LNCaP clone FGC (cell line): ENCODE results near the gene SLC48A1.

Source experiments
- DNase-seq: peaks from one replicate; pipeline ENCODE4 v3.0.0-alpha.2; 2011; ENCODE audit warnings: low read depth
- H3K4me3 ChIP-seq: 2 replicates; pipeline ENCODE4 v1.5.1; 2011; ENCODE audit warnings: mild to moderate bottlenecking, low read depth, low read length, control low read depth
- TF ChIP-seq, protein P1 (sequence below): IDR thresholded peaks from 2 replicates; pipeline ENCODE4 v1.5.1; 2012; ENCODE audit warnings: mild to moderate bottlenecking; ENCODE audit not compliant: control insufficient read depth, insufficient read depth; ENCODE audit errors: extremely low read depth

Gene SLC48A1

DNA sequence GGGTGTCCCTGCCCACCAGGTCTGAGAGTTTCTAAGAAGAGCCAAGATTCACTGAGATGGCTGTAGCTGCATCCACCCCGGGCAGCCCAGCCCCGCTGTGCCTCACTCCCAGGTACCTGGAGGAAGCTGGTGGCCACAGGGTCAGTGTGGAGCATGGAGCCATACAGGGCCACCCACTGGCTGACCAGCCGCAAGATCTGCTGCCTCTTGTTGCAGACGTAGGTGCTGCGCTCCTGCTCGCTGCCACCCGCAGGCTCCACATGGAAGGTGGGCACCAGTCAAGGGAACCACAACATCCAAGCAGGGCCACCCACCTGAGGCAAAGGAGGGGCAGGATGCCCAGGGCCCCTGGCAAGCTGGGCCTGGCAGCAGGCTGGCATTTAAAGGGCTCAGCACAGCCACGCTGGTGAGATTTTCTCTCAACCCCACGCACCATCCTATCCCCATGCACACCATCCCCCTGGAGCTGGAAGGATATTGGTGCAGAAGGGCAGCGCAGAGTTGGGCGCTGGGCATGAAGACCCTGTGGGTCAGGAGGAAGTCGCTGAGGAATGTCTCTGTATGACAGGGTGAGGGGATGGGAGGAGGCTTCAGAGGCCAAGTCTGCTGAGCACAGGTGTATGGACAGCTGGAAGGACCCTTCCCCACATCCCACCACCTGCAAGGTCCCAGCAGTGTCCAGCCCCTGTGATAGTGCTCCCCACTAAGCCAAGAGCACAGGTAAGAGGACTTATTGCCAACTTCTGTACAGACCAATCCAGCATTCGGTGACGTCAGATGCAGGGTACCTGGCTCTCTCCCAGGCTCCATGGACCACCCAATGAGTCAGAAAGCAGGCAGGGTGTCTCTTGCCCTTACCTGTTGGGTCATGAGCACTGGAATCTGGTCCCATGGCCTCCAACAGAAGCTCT, 25.2 kb upstream of the SLC48A1 start:
- DNase-seq = no peak
- TF ChIP-seq, protein P1, sequence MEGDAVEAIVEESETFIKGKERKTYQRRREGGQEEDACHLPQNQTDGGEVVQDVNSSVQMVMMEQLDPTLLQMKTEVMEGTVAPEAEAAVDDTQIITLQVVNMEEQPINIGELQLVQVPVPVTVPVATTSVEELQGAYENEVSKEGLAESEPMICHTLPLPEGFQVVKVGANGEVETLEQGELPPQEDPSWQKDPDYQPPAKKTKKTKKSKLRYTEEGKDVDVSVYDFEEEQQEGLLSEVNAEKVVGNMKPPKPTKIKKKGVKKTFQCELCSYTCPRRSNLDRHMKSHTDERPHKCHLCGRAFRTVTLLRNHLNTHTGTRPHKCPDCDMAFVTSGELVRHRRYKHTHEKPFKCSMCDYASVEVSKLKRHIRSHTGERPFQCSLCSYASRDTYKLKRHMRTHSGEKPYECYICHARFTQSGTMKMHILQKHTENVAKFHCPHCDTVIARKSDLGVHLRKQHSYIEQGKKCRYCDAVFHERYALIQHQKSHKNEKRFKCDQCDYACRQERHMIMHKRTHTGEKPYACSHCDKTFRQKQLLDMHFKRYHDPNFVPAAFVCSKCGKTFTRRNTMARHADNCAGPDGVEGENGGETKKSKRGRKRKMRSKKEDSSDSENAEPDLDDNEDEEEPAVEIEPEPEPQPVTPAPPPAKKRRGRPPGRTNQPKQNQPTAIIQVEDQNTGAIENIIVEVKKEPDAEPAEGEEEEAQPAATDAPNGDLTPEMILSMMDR = no peak

DNA sequence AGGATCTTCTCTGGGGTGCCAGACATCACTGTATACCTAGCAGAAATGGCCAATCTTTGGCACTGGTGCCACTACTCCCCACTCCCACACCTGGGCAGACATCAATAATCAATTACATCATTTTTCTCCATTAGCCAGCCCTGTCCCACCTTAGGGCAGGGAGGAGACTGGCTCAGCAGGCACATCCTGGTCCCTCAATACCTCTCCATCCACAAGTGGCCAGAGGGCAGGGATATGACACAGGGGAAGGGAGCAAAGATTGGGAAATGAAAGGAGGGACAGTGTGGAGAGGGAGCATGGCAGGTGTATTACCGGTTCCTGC, 24.6 kb upstream of the SLC48A1 start:
- no peak for DNase-seq
- H3K4me3 ChIP-seq = no peak overlapping the region
- TF ChIP-seq, protein P1 = no peak

More for the DNA sequence above, 25.2 kb upstream of the SLC48A1 start:
- H3K4me3 ChIP-seq = no peak overlapping the region

DNA sequence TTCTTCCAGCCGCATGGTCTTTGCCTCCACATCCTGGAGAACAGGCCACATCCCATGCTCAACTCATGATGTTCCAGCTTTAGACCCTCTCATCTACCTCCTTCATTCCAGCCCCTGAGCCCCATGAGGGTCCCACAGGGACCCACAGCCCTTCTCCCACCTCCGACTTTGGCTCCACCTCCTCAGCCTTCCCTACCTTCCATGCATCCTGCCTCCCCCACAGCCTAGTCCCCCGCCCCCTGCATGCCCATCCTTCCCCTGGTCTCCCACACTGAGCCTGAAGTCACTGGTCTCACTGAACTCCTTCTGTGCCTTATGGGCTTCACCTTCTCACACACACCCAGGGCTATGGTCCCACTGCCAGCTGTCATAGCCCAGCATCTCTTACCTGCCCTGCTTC, 24.1 kb upstream of the SLC48A1 start:
- TF ChIP-seq, protein P1 = no peak
- DNase-seq = no peak

DNA sequence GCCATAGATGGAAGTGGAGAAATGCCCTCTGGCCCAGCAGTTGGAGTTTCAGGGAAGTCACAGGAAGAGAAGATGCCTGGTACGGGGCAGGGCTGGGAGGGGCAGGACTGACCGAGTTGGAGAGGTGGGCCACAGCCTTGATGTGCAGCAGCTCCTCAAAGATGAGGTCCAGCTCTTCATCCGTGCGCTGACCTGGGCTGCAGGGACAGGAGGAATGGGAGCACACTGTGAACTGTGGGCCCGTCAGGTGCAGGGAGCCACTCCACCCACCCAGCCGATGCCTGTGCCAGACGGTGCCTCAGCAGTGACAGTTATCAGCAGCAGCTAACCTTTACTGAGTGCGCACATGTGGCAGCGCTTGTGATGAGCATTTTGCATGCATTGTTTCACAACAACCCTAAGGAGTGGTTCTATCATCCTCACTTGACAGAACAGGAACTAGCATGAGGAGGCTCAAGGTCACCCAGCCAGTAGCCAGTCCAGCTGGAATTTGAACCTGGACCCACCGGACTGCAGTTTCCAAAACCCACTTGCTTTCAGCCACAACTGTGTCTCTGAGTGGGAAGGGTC, 22.7 kb upstream of the SLC48A1 start:
- DNase-seq = no peak
- TF ChIP-seq, protein P1 = no peak
- H3K4me3 ChIP-seq = no peak overlapping the region

More for the DNA sequence above, 24.1 kb upstream of the SLC48A1 start:
- no peak overlapping the region for H3K4me3 ChIP-seq

DNA sequence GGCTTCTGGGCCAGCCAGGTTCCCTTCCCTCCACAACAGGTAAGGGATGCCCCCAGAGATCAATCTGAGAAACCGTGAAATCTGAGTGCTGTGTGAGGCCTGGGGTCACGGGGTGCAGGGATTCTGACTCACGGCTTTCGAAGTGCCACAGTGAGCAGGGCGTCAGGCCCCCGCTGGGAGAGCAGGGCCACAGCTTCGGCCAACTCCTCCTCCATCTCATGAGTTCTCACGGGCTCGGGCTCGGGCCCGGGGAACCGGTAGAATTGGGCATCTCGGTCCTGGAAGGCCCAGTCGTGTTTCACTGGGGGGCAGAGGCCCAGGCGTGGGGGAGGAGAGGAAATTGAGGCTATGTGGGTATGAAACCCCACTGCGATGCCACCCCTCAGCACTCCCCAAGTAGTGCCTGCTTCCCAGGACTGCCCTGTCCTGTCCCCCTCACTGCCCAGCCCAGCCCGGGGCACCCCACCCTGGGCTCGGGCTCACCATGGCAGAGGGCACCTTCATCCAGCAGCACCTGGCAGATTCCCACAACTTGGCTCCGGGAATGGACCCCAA, 22.0 kb upstream of the SLC48A1 start:
- no peak for DNase-seq
- TF ChIP-seq, protein P1 = no peak
- no peak overlapping the region for H3K4me3 ChIP-seq

DNA sequence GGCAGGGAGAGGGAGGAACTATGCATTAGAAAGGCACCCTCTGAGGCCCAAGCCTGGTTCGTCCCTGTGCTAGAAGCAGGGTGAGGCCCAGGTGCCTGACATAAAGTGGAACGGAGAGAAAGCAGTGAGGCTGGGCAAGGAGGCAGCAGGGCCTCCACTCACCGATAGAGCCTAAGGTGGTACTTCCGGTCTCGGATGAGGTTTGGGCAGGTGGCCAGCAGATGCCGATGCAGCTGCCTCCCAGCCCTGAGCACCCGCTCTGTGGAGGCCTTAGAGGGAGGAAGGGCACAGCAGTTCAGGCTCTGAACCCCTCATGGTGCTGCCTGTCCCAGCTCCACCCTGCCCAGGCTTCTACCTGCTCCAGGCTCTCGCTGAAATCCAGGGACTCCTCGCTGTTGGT, 21.5 kb upstream of the SLC48A1 start:
- TF ChIP-seq, protein P1 = no peak
- H3K4me3 ChIP-seq = no peak overlapping the region
- no peak for DNase-seq

DNA sequence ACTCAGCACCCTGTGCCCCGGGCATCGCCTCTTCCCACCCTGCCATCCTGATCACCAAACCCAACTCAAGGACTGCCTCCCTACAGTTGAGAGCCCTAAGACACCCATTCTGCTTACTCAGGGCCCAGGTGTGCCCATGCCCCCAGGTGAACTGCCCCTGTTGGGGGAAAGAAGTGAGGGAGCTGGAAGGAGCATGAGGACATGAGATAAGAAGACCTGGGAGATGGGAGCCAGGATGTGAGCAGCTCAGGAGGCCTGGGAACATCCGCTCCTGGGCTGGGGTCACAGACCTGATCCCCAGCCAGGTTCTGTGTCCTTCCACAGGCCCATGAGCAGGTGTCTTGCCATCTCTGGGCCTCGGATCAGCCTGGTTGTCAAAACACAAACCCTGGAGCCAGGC, 20.9 kb upstream of the SLC48A1 start:
- TF ChIP-seq, protein P1 = no peak
- DNase-seq = no peak
- H3K4me3 ChIP-seq = no peak overlapping the region
